H4 (cell line): ENCODE measurements around the gene LIME1. TPM values are rescaled to one million over a fixed set of nuclear protein-coding genes. Genes with fewer than 3 reads are reported as not detected.

ENCODE experiments used
- DNase-seq: peaks from one replicate; pipeline ENCODE4 v3.0.0-alpha.2; 2015; ENCODE audit warnings: low spot score
- total RNA-seq: library from RNA; depleted of rRNA; stranded (reverse); fragments of >200 nt; shearing (Covaris generic); gene quantifications from 2 replicates; pipeline ENCODE4 v1.2.3, GENCODE V29; 2014

LIME1 gene
- total RNA-seq, 1 experiment from 2014 or later = 0.68 TPM

DNA sequence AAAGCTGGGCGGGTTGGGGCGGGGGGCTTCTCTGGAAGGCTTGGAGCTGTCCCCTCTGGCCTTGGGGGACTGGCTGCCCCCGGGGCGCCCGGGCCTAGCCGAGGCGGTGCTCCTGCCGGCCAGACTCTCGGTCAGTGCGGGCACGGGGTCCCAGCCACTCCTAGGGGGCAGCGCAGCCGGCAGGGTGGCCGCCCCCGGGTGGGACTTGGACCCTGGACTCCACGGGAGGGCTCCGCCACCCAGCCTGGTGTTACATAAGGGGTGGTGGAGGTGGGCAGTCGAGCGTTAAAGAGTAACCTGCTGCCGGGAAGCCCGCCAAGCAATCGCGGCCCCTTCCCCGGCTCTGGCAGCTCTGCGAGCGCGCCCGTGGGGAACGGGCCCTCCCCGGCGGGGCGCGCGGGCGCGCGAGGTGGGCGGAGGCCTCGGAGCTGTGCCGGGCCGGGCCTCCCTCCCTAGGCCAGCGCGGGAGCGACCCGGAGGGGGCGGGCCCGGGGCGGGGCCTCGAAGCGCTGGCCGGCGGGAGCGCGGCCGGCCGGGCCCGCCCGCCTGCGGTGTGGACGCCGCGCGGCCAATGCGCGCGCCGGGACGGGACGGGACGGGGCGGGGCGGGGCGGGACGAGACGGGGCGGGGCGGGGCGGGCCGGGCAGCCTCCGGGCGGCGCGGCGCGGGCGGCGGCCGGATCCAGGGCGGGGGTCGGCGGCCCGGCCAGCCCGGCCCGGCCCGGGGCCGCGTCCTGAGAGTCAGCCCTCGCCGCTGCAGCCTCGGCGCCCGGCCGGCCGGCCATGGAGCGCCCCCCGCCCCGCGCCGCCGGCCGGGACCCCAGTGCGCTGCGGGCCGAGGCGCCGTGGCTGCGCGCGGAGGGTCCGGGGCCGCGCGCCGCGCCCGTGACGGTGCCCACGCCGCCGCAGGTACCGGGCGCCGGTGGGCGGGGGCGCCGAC lies 2.9 kb downstream of the LIME1 start, which contains the start of gene SLC2A4RG:
Gene SLC2A4RG (plus strand): TSS at position 647 of the 940 bp plus-strand sequence. CDS start 137 bp downstream, at position 784.
- no peak for DNase-seq

DNA sequence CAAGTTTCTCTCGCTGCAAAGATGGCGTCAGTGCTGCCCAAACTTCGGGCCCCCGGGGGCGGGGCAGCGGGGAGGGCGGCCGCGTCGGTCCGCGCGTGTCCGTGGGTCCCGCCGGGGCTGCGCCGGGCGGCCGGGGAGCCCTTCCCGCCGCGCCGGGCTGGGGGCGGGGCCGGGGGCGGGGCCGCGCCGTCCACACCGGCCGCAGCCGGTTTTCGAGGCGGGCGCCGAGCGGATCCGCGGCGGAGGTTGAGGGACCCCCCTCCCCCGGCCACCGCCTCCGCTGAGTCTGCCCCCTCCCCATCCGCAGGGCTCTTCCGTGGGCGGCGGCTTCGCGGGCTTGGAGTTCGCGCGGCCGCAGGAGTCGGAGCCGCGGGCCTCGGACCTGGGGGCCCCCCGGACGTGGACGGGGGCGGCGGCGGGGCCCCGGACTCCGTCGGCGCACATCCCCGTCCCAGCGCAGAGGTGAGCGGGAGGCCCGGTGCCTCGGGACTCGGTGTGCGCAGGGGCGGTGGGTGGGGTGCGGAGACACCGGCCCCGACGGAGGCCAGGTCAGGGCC lies 3.7 kb downstream of the LIME1 start:
- no peak for DNase-seq

DNA sequence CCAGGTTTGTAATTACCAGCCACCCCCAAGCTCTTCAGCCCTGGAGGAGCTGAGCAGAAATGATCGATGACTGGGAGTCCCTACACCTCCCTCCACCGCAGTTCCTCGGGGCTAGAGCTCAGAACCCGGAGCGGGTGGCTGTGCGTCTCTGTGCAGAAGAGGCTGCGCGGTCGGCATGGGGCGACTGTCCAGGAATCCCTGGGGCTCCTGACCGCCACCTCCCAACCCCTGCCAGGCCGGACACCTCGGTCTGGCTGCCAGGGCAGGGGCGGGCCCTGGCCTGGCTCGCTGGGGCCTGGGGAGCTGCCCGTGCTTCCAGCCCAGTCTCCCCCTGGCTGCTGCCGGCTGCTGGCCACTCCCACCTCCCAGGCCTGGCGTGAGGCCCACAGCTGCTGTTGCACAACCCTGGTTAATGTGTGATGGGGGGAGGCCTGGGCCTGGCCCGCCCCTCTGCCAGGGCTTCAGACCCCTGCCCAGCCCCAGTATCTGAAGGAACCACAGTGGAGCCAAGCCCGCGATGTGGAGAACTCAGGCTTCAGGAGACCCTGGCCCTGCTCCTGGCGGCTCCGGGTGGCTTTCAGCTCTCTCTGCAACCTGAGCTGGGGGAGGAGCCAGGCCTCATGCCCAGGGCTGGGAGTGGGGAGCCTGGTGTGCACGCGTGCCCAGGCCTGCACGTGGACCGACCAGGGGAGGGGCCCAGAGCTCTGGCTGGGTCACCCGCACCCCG lies 4.3 kb downstream of the LIME1 start:
- peak; percentile 80 for DNase-seq

DNA sequence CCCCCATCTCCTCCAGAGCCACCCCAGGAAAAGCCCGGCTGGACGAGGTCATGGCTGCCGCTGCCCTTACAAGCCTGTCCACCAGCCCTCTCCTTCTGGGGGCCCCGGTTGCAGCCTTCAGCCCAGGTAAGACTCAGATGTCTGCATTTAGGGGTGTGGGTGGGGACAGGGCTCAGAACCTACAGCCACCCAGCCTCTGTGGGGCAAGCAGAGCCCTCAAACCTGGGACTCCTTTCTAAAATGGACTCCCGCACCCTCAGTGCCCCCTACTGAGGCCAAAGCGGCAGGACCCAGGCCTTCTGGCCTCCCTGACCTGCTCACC lies 4.9 kb downstream of the LIME1 start:
- DNase-seq = no peak

- DNase-seq = no peak
Measured at GRCh38 chr20:63741676-63742380, 5.4 kb downstream of the LIME1 start.

DNA sequence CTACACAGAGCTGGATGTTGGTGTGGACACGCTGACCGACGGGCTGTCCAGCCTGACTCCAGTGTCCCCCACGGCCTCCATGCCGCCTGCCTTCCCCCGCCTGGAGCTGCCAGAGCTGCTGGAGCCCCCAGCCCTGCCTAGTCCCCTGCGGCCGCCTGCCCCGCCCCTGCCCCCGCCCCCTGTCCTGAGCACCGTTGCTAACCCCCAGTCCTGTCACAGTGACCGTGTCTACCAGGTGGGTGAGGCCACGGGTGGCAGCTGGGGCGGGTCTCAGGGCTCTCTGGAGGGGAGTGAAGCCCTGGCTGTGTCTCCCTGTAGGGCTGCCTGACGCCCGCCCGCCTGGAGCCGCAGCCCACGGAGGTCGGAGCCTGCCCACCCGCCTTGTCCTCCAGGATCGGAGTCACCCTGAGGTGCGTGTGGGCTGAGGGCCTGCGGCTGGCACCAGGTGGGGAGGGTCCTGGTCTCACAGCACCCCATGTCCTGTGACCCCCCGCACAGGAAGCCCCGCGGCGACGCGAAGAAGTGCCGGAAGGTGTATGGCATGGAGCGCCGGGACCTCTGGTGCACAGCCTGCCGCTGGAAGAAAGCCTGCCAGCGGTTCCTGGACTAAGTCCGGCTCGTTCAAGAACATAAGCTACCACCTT lies 6.0 kb downstream of the LIME1 start:
- DNase-seq = no peak

DNA sequence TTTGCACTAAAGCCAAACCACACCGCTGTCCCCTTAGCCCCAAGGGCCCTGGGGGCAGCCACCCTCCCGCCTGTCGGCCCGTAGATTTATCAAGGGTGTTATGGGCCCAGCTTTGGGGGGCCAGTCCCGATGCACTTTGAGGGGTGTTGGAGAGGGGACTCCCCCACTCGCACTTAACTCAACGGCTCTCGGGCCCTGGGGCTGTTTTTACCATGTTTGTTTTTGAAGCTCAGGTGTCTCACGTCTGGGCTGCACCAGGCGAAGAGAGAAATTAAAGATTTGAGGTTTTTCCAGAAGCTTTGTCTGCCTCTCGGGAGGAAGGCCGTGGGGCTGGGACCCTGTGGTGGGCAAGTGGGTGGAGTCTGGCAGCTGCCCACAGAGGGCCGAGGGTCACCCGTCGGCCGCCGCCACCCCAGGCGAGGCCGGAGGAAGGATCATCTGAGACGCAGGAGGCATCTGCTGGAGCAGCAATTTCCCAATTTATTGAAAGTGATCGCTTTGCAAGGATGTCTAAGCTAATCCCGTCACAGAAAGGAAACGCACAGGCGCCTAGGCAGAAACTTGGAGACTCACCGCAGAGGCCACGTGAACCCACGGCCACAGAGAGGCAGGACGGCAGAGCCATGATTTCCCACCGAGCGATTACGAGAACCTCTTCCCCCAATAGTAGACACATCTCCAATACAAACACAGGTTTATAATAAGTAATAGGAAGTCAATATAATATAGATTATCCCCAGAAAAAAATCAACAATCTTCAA lies 6.9 kb downstream of the LIME1 start:
- DNase-seq = no peak

- no peak for DNase-seq
Measured at GRCh38 chr20:63744158-63744557, 7.7 kb downstream of the LIME1 start.

GRCh38 chr20:63744574-63745423 lies 8.3 kb downstream of the LIME1 start:
- DNase-seq = no peak

DNA sequence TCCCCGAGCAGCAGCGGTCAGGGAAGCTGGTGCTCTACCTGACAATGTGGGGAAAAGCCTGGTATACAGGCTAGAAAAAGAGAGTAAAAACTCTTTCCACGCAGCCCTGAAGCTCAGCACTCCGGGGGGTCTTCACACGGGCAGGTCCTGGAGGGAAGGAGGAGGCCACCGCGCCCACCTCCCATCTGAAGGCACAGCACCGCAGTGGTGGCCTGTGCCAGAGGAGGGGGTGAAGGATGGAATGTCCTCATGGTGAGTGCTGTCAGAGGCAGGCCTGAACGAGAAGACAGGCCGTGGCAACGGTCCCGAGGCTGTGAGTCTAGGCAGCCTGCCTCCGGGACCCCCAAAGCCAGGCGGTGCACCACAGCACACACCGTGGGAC lies 9.0 kb downstream of the LIME1 start:
- no peak for DNase-seq

- no peak for DNase-seq
Measured at GRCh38 chr20:63745961-63746731, 9.7 kb downstream of the LIME1 start.

DNA sequence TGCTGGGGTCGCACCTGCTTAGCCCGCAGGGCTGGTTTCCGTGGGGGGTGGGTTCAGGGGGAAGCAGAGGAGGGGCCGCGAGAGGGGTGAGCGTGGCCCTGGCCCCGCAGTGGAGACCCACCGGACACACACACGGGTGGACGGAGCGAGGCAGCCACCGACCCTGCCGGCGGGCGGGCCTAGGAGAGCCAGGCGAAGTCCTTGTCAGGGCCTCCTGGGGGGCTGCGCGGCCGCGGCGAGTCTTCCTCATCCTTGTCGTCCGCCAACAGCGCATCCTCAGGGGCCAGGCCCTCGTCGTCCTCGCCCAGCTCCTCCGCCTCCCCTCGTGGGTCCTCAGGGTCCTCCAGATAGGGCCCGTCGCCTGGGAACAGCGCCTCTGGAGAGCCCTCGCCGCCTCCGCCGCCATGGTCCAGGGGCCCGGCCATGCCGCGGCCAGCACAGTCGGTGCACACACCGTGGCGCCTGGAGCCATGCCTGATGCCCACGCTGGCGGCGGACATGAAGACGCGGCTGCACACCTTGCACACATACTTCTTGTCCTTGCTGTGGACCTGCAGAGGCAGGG lies 10.4 kb downstream of the LIME1 start:
- no peak for DNase-seq

DNA sequence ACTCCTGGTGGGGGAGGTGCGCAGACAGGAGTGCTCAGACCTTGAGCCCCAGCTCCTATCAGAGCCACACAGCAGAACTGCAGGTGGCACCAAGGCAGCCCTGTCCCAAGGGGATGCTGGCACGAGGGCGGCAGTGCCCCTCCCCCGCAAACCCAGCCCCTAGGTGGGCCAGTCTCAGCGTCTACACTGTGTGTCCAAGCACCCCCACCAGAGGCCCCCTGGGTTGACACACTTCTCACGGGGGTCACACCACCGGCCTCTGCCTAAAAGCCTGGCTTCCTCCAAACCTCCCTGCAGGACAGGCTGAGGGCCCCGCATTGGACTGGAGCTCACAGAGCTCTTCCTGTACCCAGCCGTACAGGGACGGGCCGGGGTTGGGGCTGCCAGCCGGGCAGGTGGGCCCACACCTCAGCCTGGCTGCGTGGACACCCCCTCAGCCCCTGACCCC lies 11.2 kb downstream of the LIME1 start:
- no peak for DNase-seq

DNA sequence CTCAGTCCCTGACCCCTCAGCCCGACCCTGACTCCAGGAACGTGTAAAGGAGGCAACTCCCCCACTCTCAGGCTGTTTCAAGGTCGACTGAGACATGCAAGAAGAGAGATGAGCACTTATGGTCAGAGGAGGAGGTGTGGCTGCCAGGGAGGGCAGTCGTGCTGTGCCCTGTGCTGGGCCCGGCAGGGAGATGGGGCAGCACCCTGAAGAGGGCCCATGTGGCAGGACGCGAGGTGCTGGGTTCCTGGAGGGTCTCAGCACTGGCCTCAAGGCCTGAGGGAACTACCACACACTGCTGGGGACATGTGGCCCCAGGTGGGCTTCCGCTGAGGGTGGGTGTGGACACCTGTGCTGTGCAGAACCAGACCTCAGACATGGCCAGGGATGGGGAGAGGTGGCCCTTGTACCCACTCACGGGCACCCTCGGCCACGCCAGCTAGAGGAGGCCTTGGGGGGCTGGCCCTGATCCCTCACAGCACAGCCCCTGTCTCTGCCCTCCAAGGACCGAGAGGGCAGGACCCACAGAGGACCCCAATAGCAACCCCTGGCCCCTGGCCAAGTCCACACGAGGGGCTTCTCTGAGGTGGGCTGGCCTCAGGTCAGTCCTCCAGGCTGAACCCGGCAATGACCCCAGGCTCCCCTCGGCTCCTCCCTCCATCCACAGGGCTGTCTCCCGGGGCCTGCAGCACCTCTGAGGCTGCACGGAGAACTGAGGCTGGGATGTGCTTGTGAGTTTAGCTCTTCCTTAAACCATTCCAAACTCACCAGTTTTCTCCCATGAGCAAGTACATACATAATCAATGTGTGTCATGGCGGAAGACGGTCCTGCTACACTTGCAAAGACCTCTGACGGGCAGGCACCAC lies 11.8 kb downstream of the LIME1 start:
- DNase-seq = no peak

DNA sequence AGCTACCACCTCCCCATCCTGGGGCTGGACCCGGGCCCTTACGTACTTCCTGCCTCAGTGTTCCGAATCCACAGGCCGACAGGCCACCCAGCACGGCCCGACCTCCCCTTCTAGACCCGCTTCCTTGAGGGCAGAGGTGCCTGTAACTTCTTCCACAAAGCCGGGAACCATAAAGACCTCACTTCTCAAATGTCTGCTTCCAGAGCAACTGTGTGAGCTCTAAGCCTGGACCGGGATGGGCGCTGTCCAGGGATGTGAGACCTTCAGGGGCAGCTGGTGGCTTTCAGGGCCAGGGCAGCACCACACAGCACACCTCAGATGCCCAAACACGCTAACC lies 12.4 kb downstream of the LIME1 start:
- no peak for DNase-seq

DNA sequence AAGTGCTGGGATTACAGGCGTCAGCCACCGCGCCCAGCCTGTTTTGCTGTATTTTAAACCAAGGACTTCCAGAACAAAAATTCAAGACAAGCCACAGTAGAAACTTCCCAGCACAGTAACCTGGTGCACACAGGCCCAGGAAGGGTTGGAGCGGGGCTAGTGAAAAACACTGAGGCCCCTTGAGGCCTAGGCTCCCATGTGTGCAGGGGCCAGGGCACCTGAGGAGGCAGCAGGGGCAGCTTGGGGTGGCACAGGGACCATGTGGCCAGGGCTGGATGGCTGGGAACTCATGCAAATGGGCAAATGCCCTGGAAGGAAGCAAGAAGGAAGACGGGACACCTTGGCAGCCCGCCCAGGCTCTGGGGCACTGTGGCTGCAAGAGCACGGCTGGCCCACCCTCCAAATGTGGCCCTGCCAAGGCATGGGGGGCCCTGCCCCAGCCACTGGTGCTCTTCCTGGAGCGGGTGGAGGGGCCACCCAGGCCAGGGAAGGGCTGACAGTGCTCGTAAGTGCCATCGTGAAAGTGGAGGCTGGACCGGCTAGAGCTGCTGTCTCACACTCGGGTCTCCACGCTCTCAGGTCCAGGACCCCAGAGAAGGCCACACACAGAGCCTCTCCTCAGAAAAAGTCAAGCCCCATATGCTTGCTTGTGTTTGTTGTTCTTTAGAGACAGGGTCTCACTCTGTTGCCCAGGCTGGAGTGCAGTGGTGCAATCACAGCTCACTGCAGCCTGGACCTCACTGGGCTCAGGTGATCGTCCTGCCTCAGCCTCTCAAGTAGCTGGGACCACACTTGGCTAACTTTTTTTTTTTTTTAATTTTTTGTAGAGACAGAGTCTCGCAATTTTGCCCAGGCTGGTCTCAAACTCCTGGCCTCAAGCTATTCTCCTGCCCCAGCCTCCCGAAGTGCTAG lies 13.4 kb downstream of the LIME1 start:
- no peak for DNase-seq
